Astrocyte (in vitro differentiated cells and primary cell): ENCODE measurements around the gene ITGA2B.

ENCODE experiments used
- EZH2 ChIP-seq: IDR thresholded peaks from 2 replicates; pipeline ENCODE4 v1.6.1; 2012; ENCODE audit warnings: mild to moderate bottlenecking, low read length, inconsistent platforms; ENCODE audit not compliant: insufficient read depth
- TF ChIP-seq, protein P1 (sequence below): IDR thresholded peaks from 2 replicates; pipeline ENCODE4 v1.5.1; 2011; ENCODE audit warnings: low read depth, mild to moderate bottlenecking, inconsistent platforms, low read length, moderate library complexity; ENCODE audit not compliant: insufficient read depth

DNA sequence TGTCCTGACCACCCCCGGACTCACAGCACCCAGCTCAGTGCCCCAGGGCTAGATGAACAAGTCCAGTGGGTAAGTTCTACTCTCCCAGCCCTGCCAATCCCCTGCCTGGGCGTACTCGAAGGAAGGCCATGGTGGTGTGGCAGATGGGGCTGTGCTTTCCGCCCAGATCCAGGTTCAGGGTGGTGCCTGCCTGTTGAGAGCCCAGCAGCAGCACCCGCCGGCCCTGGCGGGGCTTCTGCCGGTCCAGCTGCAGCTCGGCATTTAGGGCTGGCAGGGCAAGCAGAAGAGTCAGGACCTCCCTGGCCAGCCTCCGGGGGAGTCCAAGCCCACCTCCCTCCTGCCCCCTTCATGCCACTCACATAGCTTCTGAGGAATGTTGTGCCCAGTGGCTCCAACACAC, 9.6 kb downstream of the ITGA2B start:
- TF ChIP-seq, protein P1, sequence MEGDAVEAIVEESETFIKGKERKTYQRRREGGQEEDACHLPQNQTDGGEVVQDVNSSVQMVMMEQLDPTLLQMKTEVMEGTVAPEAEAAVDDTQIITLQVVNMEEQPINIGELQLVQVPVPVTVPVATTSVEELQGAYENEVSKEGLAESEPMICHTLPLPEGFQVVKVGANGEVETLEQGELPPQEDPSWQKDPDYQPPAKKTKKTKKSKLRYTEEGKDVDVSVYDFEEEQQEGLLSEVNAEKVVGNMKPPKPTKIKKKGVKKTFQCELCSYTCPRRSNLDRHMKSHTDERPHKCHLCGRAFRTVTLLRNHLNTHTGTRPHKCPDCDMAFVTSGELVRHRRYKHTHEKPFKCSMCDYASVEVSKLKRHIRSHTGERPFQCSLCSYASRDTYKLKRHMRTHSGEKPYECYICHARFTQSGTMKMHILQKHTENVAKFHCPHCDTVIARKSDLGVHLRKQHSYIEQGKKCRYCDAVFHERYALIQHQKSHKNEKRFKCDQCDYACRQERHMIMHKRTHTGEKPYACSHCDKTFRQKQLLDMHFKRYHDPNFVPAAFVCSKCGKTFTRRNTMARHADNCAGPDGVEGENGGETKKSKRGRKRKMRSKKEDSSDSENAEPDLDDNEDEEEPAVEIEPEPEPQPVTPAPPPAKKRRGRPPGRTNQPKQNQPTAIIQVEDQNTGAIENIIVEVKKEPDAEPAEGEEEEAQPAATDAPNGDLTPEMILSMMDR = no peak
- no peak for TF ChIP-seq EZH2
